NOMO-1 treated with dmso at 0.1 percent for 144 hours (cell line): ENCODE measurements around the gene RSRC1.
A peak's percentile ranks its signal among the peaks of the same experiment; 100 is the strongest.
"Not testable (repeated sequence)": the region's sequence is repeated elsewhere in the genome, so short reads cannot be mapped to it uniquely, and the experiment has no call there.

Experiments
- DNase-seq: peaks from one replicate; lab custom pipeline; 2025; ENCODE audit not compliant: unreplicated experiment; lab: John Stamatoyannopoulos, UW

Gene RSRC1

GRCh38 chr3:158220575-158220974, 110.7 kb downstream of the RSRC1 start:
- no peak for DNase-seq

- no peak for DNase-seq
These were observed 111.5 kb downstream of the RSRC1 start for GRCh38 chr3:158221426-158221825.

- no peak for DNase-seq
These were observed 116.5 kb downstream of the RSRC1 start for GRCh38 chr3:158226429-158226828.

- not testable (repeated sequence) for DNase-seq
These were observed 119.1 kb downstream of the RSRC1 start for GRCh38 chr3:158228942-158229341.

- no peak for DNase-seq
These were observed 123.9 kb downstream of the RSRC1 start for GRCh38 chr3:158233791-158234190.

DNA sequence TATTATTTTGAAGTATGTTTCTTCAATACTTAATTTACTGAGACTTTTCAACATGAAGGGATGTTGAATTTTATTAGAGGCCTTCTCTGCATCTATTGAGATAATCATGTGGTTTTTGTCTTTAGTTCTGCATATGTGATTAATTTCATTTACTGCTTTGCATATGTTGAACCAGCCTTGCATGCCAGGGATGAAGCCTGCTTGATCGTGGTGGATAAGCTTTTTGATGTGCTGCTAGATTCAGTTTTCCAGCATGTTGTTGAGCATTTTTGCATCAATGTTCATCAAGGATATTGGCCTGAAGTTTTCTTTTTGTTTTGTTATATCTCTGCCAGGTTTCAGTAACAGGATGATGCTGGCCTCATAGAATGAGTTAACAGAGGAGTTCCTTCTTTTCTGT, 134.4 kb downstream of the RSRC1 start:
- no peak for DNase-seq

GRCh38 chr3:158247288-158247687, 137.4 kb downstream of the RSRC1 start:
- DNase-seq, result no peak

- no peak for DNase-seq
These were observed 138.4 kb downstream of the RSRC1 start for GRCh38 chr3:158248261-158248660.

GRCh38 chr3:158249183-158249582, 139.3 kb downstream of the RSRC1 start:
- DNase-seq, result no peak

- DNase-seq, result no peak
These were observed 148.7 kb downstream of the RSRC1 start for GRCh38 chr3:158258619-158259018.

GRCh38 chr3:158260392-158260791, 150.5 kb downstream of the RSRC1 start:
- DNase-seq, result no peak

DNA sequence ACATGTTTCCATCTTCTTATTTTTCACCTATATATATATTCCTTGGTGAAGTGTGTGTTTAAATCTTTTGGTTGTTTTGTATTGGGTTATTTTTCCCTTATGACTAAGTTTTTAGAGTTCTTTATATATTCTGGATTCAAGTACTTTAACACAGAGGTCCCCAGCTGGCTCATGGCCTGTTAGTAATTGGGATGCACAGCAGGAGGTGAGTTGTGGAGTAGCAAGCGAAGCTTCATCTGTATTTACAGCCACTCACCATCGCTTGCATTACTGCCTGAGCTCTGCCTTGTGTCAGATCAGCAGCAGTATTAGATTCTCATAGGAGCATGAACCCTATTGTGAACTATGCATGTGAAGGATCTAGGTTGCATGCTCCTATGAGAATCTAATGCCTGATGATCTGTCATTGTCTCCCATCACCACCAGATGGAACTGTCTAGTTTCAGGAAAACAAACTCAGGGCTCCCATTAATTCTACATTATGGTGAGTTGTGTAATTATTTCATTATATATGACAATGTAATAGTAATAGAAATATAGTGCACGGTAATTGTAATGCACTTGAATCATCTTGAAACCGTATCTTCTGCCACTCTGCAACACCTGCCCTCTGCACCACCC, 151.6 kb downstream of the RSRC1 start:
- no peak for DNase-seq

- no peak for DNase-seq
These were observed 155.0 kb downstream of the RSRC1 start for GRCh38 chr3:158264894-158265293.

DNA sequence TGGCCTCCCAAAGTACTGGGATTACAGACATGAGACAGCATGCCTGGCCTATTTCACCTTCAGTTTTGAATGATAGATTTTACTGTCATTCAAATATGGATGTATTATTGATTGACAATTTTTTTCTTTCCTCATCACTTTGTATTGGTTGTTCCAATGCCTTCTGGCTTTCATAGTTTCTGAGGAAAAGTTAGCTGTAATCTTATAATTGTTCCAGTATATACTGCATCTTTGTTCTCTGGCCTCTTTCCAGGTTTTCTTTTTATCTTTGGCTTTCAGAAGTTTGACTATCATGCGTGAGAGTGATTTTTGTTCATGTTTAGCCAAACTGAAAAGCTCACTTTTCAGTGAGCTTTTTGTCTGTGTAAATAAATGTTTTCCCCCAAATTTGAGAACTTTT, 157.1 kb downstream of the RSRC1 start:
- no peak for DNase-seq

DNA sequence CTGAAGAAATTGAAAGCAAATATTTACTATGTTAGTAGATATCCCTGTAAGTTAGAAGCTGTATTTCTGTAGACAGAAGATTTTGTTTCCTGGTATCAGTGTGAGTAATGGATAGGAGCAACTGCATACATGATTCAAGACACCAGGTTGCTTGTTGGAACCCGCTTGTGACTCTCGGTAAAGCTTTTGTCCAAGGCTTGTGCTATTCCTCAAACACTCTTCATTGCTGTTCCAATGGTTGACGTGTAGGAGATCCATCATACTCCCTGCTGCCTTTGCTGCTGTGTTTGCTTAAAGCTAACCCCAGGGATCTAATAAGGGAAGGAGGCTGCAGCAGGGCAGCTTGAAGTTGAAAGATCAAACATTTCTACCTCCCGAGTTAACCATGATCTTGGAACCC, 160.1 kb downstream of the RSRC1 start:
- no peak for DNase-seq

DNA sequence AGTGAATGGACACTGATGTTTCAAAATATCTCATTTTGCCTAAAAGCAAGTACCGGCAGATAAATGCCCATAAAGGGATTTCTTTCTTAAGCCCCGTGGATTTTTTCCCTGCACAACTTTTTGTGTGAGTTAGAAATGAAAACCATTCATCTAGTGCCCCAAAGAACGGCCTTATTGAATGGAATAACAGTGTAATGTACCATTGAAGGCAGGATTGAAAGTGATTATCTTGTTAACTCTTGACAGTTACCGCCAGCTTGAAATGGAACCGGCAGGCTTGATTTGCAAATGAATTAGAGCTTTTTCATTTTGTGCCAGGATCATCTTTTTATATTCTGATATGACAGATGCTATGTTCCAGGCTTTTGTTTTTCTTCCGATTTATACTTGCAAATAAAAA, 162.2 kb downstream of the RSRC1 start:
- DNase-seq, result no peak

- DNase-seq, result no peak
These were observed 163.8 kb downstream of the RSRC1 start for GRCh38 chr3:158273656-158274055.

DNA sequence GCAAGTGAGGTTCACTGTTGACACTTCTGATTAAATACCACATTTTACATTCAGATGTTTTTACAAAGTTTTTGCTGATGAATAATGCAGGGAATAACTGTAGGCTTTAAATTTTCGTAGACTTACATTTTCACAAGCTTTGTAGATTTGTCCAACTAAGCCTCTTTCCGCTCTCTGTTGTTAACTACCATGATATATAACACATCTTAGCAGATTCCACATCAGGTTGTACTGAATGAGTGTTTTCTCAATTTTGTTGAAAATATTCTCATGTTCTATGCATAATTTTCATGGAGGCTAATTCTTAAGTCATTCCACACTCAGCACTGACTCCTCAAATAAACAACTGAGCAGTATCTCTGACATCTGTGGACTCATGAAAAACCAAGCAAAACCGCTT, 168.3 kb downstream of the RSRC1 start:
- no peak for DNase-seq

DNA sequence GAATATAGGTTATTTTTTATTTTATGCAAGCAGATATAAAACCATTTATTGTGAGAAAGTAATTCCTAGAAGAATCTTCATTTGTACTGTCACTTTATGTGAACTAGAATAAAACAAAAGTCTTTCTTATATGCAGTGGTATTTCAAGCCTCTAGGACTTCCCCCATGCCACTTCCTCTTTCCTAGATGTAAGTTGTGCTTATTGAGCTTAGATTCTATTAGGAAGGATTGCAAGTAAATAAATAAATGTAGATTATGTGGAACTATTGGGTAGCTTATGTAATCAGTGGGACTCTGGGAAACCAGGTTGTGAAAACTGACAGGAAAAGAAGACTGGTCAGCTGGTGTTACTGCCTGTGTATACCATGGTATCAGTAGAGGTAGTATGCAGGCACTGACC, 169.7 kb downstream of the RSRC1 start:
- DNase-seq, result peak; percentile 47

- DNase-seq, result no peak
These were observed 185.9 kb downstream of the RSRC1 start for GRCh38 chr3:158295771-158296170.

GRCh38 chr3:158297940-158298339, 188.1 kb downstream of the RSRC1 start:
- DNase-seq, result no peak

DNA sequence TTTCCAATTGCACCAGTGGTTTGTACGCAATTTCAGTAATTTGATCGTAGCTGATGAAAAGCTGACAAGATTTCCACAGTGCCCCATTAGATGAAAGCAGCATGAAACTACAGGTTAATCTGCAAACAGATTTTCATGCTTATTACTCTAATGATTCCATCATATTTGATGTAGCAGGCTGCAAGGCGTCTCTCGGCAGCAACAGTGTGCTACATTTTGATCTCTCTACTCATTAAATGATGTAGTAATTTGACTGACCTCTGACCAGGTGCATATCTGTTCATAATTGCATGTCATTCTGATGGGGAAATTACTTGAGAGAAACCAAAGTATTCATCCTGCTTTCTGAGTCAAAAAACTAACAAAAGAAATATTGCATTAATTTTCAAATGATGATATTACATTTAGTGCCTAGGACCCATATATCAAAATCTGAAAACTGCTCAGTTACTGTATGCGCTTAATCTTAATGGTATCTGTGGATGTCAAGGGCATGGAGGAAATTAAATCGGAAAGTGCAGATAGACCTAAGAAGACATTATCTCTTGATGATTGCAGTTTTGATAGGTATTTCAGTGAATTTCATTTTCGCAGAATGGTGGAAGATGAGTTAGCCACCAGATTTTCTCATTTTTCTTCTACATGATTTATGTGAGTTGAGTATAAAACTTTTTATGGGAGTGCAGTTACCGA, 198.5 kb downstream of the RSRC1 start:
- DNase-seq, result no peak

GRCh38 chr3:158312560-158313141, 202.8 kb downstream of the RSRC1 start:
- no peak for DNase-seq
